Measurements from ENCODE around the gene RTN4RL2.

DNA sequence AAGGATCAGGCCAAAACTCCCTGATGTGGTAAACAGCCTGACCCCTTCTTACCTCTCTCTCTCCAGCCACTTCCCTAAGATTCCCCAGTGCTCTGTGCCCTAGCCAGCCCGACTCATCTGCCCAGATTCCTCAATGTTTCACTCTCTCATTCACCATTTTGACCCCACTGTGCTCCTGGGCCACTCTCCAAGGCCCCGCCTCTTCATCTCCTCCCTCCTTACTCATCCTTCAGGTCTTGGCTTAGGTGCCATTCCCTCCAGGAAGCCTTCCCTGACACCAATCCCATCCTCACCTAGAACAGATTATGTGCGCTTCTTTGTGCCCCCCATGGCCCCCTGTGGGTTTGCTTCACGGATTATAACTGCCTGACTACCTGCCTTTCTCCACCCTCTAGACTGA, 46.6 kb upstream of the RTN4RL2 start:
- TF ChIP-seq POLR2A (IDR thresholded peaks at IDR 0.05; ENCODE audit: low read depth, low read length) (no peak), POLR2AphosphoS5 (IDR thresholded peaks at IDR 0.05; ENCODE audit: low read depth, low read length) (no peak), TAF1 (IDR thresholded peaks at IDR 0.05; ENCODE audit: low read depth, low read length) (no peak), PAX5 (IDR thresholded peaks at IDR 0.05; ENCODE audit: insufficient read depth, low read length, severe bottlenecking) (no peak), SPI1 (IDR thresholded peaks at IDR 0.05; ENCODE audit: low read depth, low read length) (no peak), POU2F2 (IDR thresholded peaks at IDR 0.05; ENCODE audit: low read depth, low read length) (no peak)
